GM19463 (cell line): ENCODE measurements around the gene UCKL1.
"Not testable (repeated sequence)": the region's sequence is repeated elsewhere in the genome, so short reads cannot be mapped to it uniquely, and the experiment has no call there.

Source experiments
- ATAC-seq: cut with Tn5 transposase; IDR thresholded peaks from one replicate; pipeline ENCODE4 v1.9.1; 2021; ENCODE audit warnings: mild to moderate bottlenecking, moderate library complexity; ENCODE audit not compliant: unreplicated experiment

UCKL1 gene

DNA sequence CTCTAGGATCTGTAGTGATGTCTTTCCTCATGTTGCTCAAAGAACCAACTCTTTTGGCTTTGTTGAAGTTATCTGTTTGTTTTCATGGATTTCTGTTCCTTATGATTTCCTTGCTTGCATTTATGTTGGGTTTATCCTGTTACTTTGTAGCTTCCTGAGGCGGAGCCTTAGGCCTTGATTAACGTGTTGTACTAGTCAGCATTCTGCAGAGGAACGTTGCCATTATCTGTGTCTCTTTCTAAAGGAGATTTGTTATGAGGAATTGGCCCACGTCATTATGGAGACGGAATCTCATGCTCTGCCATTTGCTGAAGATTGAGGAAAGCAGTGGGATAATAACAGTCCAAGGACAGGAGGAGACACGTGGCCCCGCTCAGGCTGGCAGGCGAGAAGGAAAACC, 29.9 kb downstream of the UCKL1 start:
- no peak for ATAC-seq

DNA sequence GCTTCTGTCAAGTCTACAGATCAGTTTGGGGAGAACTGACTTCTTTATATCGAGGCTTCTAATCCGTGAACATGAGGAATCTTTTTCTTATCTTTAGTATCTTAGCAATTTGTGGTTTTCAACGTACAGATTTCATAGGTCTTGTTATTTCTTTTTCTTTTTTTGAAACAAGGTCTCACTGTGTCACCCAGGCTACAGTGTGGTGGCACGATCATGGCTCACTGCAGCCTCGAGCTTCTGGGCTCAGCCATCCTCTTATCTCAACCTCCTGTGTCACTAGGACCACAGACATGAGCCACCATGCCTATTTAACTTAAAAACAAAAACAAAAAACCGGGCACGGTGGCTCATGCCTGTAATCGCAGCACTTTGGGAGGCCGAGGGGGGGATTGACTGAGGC, 32.0 kb downstream of the UCKL1 start:
- ATAC-seq, result no peak

DNA sequence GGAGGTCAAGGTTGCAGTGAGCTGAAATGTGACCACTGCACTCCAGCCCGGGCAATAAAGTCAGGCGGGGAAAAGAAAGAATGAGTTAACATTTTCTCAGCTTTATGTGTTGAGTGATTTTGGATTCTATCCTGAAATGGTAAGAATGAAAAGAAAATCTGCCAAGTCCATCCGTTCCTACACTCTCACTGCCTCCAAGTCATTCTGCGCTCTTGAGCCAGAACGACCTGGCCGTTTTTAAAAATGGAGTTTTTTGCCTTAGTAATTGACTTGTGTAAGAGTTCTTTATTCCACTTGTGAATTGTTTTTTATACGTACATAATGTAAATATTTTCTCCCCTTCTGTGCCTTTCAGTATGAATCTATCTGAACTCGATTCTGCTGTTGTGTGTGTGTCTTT, 32.6 kb downstream of the UCKL1 start:
- ATAC-seq, result no peak

DNA sequence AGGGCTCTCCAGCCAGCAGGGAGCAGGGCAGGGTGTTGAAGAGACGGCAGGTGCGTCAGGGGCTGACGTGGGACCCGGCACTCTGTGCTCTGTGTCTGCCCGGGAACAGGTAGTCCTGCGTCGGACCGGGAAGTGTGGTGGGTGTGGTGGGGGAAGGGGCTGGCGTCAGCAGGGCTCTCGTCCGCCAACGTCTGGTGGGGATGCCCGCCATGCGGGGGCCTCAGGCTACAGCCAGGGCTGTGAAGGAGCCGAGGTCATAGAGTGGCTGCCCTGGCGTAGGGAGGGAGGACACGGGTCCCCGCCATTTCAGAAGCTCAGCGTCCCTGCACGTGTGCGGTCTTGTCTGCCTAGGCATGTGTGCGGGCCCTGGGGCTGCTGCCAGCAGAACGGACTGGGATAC, 36.0 kb downstream of the UCKL1 start:
- no peak for ATAC-seq

DNA sequence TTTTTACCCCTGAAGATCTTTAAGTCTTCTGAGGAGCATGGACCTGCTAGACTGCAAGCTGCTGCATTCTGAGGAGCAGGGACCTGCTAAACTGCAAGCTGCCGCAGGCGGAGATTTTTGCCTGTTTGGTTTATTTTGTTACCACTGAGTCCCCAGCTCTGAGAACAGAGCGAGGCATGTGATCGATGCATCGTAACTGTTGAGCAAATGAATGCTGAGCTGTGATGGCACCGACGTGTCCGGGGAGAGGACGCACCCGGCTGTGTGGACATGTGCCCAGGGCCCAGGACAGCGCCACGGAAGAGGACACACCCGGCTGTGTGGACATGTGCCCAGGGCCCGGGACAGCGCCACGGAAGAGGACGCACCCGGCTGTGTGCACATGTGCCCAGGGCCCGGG, 37.1 kb downstream of the UCKL1 start:
- no peak for ATAC-seq

DNA sequence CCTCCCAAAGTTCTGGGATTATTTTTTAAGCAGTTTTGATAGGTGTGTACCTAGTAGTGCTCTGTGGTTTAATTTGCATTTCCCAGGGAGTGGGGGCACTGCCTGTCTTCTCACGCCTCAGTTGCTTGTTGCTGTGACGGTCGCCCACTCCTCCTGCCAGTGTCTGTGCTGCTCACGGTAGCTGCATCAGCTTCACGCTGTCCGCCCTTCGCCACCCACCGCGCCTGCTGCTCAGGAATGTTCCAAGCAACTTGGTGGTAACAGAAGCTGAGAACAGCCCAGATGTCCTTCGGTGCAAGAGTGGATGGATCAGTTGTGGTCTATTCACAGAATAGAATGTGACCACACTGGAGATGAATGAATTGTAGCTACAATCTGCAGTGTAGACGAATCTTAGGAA, 38.4 kb downstream of the UCKL1 start:
- no peak for ATAC-seq

DNA sequence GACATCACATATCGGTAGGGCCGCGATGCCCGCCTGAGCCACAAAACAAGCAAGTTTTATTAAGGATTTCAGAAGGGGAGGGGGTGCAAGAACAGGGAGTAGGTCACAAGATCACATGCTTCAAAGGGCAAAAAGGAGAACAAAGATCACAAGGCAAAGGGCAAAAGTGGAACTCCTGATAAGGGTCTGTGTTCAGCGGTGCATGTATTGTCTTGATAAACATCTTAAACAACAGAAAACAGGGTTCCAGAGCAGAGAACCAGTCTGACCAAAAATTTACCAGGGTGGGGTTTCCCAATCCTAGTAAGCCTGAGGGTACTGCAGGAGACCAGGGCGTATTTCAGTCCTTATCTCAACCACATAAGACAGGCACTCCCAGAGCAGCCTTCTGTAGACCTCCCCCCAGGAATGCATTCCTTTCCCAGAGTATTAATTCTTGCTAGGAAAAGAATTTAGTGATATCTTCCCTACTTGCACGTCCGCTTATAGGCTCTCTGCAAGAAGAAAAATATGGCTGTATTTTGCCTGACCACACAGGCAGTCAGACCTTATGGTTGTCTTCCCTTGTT, 39.8 kb downstream of the UCKL1 start:
- ATAC-seq, result not testable (repeated sequence)

DNA sequence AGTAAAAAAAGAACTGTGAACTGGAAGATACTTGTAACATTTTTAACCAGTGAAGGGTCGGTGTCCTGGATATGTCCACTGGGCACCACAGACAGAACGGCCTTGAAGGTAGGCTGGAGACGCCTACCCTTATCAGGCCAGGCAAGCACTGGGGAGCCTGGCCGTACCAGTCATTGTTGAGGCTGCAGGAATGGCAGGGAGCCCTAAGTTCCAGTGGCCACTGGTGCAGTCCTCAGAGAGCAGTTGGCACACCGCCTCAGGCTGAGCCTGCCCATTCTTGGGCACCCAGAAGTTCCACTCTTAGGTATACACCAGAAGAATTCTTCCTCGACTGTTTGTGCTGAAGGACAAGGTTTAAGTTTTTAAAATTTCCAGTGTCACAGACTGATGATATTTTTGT, 40.7 kb downstream of the UCKL1 start:
- no peak for ATAC-seq

DNA sequence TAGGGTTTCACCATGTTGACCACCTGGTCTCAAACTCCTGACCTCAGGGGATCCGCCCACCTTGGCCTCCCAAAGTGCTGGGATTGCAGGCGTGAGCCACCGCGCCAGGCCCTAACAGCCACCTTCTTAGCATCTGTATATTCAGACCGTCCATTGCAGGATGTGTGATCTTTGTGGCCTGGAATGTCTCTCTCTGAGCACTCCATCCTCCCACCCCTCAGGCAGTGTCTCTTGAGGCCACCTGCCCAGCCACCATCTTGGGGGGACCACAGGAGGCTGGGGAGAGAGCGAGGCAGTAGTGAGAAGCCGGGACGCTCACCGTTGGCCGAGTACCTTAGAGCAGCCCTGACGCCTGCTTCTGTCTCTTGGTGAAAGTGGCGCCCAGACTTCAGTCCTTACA, 42.4 kb downstream of the UCKL1 start:
- no peak for ATAC-seq

DNA sequence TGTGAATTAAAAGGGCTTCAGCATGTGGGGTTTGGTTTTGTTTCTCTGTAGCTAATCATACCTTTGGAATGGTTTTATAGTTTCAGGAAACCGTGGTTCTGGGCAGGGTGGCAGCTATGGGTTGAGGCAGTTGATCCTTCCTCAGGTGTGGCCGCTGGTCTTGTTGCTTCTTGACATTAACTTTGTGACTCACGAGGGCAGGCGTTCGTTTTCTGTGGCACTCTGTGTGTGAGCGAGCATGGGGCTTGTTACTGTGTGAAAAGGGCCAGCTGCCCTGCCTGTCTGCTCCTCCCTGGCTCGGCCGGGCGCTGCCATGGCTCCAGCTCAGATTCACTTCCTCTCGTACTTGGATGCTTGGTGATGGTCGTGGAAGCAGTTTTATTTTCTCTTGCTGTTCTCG, 45.0 kb downstream of the UCKL1 start:
- no peak for ATAC-seq

DNA sequence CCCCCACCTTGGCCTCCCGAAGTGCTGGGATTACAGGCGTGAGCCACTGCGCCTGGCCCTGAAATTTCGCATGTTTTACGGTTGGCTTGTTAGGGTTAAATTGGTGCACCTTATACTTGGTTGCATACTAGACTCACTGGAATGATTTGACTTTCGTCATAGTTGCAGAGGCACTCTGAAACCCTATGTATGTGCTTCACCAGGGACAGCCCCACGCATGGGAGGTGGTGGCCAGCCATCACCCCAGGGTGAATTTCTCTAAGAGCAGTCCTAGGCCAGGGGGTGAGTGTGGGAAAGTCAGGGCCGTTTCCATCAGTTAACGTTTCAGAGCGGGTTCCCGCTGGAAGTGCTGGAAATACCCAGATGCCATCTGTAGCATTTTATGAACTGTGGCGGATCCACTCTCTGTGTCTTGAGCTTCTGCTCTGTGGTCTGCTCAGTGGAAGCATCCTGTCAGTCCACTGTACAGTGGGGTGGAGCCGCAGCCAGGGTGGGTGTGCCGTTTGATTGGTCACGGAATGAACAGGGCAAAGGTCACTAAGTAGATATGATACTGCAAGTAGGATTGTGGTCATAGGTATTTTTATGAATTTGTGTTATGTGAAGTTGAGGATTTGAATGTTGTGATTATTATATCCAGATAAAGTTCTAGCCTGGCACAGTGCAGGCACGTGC, 48.1 kb downstream of the UCKL1 start:
- no peak for ATAC-seq

DNA sequence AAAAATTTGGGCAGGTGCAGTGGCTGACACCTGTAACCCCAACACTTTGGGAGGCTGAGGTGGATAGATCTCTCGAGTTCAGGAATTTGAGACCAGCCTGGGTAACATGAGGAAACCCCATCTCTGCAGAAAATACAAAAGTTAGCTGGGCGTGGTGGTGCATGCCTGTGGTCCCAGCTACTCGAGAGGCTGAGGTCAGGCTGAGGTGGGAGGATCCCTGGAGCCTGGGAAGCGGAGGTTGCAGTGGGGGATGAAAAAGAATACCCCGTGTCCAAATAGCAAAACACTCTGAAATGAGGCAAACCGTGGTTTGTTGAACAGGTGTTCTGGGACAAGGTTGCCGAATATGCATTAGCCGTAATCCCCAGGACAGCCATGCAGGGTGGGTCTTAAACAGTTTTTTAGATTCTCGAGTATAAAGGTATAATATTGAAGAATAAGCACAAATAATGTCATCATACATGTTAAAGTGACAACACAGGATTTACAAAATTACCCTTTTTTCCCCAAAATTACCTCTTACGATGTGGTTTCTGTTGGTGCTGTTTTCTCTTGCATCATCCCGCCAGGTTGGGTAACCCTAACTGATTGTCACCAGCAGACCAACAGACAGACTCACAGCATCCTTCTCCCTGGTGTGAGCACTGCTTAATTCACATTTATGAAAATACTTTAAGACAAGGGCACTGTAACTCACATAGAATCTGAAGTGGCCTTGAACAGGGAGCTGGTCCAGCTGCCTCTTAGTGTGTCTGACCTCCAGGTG, 52.2 kb downstream of the UCKL1 start:
- no peak for ATAC-seq

DNA sequence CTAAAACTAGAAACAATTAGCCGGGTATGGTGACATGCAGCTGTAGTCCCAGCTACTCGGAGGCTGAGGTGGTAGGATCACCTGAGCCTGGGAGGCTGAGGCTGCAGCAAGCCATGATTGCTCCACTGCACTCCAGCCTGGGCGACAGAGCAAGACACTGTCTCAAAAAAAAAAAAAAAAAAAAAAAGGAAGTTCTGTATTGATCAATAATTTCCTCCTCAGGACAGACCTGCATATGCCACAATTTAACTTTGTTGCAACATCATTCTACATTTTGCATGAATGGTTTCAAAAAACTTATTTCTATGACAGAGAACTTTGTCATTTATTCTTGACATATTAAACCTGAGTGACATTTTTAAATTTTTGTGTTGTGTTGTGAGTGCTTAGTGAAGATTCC, 55.8 kb downstream of the UCKL1 start:
- no peak for ATAC-seq

DNA sequence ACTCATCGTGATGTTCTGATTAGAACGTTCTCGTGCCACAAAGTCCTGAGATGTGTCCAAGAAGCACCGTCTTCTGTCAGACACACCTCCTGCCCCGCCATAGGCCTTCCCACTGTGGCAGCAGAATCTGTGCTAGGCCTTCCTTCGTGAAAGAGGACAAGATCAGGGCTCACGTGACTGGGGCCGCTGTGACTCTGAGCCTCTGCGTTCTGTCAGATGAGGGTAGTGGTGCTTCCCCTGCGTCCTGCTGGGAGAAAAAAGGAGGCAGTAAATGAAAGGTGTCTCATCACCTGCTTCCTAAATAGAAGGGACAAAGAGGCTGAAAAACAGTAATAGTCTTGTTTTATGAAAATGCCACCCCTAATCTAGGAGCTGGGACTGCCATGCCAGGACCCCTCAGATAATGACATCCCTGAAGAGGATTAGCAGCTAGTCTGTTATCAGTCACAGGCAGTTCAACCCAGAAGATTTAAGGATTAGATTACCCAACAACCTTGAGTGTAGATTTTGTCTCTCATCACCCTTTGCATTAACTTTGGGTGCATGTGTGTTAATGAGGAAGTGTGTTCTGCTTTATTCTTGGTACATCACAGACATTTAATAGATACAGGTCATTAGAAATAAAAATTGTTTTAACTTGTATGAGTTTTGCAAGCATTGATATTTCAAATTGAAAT, 57.2 kb downstream of the UCKL1 start:
- no peak for ATAC-seq

DNA sequence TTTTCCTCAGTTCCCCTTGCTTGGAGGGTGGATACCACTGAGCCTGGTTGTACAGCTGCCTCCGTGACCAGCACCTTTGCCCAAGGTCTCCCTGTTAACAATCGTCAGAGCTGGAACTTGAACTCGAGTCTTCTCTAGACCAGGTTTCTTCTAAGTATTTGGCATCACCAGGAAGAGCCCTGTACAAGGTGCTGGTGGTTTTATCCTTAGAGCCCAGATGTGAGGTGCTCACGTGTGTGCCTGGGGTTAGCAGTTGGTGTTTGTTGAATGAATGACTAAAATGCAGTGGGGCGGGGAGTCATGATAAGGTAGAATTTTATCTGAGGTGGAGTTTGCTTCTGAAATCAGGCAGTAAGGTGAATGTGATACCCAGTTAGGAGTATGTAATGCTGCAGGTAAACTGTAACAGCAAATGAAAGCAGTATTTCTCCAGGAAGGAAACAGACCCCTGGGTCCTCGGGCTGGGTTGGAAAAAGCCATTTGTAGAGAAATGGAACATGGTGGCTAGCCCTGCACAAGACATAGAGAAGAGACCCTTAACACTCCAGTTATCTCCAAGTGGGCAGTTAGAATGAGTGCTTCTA, 58.1 kb downstream of the UCKL1 start:
- no peak for ATAC-seq

DNA sequence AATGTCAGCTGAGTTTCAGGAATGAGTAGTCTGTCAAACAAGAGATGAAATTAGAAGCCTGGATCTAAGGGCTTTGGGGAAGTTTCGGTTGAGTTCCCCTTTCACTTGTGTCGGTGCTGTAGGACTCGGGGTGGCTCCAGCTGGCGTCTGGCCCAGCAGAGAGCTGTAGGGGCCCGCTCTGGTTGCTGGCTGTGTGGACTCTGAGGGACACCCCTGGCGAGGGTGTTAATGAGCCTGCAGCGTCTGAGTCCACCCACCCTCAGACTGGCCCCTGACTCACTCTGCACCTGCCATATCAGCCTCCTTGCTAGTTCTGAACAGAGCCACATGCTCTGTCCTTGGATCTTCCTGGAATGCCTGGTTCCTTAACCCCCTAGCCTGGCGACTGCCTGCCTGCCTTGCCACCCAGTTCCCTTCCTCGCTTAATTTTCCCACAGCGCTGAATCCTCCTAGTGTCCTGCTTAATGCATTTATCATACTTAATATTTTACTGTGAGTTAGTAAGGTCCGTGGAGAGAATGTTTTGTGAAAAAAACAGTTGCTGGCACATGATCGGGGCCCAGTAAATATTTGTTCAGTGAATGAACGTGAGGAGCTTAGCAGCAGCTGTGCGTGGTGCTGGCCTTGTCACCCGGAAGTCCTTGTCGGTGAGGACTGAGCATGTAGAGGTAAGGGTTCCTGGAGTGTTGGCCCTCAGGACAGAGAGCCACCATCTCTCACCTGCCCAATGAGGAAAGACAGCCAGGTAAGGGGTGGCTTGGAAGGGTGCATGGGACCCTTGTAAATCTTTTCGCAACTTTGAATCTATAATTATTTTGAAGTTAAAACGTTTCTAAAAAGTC, 59.7 kb downstream of the UCKL1 start:
- no peak for ATAC-seq

DNA sequence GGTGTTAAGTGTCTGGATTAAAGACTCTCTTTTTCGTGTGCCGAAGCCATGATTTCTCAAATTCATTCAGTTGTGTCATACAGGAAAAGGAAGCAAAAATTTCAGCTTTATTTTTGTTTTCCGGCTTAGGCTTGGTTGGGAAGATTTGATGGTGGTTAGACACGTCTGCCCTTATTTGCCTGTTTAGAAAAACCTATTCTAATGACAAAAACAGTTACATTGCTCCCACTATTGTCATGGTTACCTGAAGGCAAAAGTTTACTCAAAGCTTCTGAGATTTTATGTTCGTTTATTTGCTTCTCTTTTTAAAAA, 60.3 kb downstream of the UCKL1 start:
- no peak for ATAC-seq

DNA sequence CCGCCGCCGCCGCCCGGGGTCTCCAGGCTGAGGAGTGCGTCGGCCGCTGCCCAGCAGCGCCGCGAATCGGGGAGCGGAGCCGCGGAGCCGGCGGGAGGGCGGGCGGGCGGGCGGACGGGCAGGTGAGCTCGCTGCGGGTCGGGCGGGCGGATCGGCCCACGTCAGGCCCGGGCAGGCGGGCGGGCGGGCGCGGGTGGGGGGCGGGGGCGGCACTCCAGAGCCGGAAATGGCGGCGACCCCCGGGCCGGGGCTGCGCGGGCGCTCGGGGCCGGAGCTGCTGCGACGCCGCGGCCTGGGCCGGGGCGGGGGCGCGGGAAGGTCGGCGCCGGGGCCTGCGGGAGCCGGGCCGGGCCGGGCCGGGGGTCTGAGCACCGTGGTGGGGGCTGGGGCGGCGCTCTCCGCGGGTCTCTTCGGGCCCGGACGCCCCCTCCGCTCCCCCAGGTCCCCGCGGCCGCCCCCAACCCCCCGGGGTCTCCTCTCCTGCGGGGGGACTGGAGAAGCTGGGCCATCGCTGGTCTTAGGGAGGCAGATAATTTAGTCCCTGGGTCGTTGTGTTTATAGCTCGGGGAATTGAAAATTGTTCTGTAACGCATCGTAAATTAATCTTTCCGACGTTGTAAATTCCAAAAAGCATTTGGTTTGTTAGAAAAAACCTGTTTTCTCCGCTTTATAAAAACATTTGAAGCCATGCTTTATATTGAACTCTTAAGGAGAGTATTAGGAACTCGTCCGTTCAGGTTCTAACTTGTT, 60.8 kb downstream of the UCKL1 start:
- peak; percentile 13 for ATAC-seq

DNA sequence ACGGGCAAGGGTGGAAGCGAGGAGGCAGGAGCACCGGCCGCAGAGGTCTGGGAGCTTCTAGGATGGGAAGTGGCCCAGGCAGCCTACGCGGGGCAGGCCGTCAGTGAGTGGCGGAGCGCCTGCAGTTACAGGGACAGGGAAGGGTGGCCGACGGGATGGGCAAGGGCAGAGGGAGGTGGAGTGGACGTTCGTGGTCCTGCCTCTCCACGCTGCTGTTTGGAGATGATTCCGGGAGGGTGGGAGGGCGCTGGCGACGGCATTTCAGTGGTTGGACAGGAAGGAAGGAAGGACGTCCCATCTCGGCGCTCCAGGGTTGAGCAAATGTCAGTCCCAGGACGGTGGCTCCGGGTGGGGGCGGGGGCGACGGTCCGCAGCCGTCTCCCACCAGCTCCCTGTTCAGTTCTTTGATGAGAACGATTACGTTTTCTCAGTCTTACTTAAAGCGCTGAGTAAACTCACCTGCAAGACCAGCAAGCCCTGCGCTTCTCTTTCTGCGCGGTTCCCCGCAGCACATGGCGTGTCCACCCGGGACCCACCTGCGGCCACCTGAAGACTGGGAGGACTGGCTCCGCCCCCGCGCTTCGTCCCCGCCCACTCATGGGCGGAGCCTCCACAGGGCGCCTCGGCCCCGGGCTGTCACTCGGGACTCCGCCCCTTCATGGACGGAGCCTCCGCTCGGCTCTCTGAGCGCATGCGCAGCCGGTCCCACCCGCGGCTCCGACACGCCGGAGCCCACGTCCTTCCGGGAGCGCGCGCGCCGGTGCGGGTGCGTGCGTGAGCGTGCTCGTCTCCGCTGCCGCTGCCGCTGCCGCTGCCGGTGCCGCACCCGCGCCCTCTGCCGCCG, 61.6 kb downstream of the UCKL1 start, which contains the start of gene DNAJC5:
TSS of gene DNAJC5 (plus strand) at position 769 of the 844 bp plus-strand sequence. CDS start 33,220 bp downstream, outside the sequence.
- peak; percentile 86 for ATAC-seq
